HG03064 (cell line): Measurements from ENCODE around the gene THAP9.

ENCODE experiments used
- ATAC-seq: cut with Tn5 transposase; IDR thresholded peaks from one replicate; pipeline ENCODE4 v1.9.1; 2021; ENCODE audit warnings: low read depth; ENCODE audit not compliant: unreplicated experiment

THAP9 gene

GRCh38 chr4:82954212-82954611 is 53.7 kb downstream of the THAP9 start:
- no peak for ATAC-seq

GRCh38 chr4:82957045-82957444 is 56.5 kb downstream of the THAP9 start:
- ATAC-seq, result no peak

- ATAC-seq, result no peak
These were observed 65.2 kb downstream of the THAP9 start for GRCh38 chr4:82965763-82966162.

- no peak for ATAC-seq
These were observed 68.4 kb downstream of the THAP9 start for GRCh38 chr4:82968972-82969371.

GRCh38 chr4:82969414-82969813 is 68.9 kb downstream of the THAP9 start:
- no peak for ATAC-seq
